Nephron (organoid): ENCODE results near the gene ZNF488.

Experiments
- H3K27ac Mint-ChIP-seq, 3 experiments: 2 replicates each; pipeline ENCODE4 v1.8.0; 2020; ENCODE audit warnings: mixed read lengths in 3 of 3, mild to moderate bottlenecking in 2 of 3, moderate library complexity in 1 of 3
- H3K27me3 Mint-ChIP-seq: 2 replicates; pipeline ENCODE4 v1.8.0; 2021; ENCODE audit warnings: low read depth, mild to moderate bottlenecking, moderate library complexity, mixed read lengths
- H3K36me3 Mint-ChIP-seq: 2 replicates; pipeline ENCODE4 v1.8.0; 2020; ENCODE audit warnings: low read depth, mixed read lengths
- H3K4me1 Mint-ChIP-seq: 2 replicates; pipeline ENCODE4 v1.8.0; 2020; ENCODE audit warnings: mixed read lengths
- H3K4me3 Mint-ChIP-seq, 3 experiments: 2 replicates each; pipeline ENCODE4 v1.8.0; 2020; ENCODE audit warnings: mild to moderate bottlenecking in 3 of 3, mixed read lengths in 3 of 3, moderate library complexity in 2 of 3
- H3K9me3 Mint-ChIP-seq: 2 replicates; pipeline ENCODE4 v1.8.0; 2020; ENCODE audit warnings: mixed read lengths
- TF ChIP-seq, protein P1 (sequence below), 3 experiments: fragments of 200-600 bp; sonication (generic); IDR thresholded peaks; one replicate each; pipeline ENCODE4 v1.5.0; 2021; ENCODE audit warnings: antibody characterized with exemption in 3 of 3; ENCODE audit not compliant: unreplicated experiment in 3 of 3

ZNF488 gene, protein sequence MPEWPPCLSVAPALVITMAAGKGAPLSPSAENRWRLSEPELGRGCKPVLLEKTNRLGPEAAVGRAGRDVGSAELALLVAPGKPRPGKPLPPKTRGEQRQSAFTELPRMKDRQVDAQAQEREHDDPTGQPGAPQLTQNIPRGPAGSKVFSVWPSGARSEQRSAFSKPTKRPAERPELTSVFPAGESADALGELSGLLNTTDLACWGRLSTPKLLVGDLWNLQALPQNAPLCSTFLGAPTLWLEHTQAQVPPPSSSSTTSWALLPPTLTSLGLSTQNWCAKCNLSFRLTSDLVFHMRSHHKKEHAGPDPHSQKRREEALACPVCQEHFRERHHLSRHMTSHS

DNA sequence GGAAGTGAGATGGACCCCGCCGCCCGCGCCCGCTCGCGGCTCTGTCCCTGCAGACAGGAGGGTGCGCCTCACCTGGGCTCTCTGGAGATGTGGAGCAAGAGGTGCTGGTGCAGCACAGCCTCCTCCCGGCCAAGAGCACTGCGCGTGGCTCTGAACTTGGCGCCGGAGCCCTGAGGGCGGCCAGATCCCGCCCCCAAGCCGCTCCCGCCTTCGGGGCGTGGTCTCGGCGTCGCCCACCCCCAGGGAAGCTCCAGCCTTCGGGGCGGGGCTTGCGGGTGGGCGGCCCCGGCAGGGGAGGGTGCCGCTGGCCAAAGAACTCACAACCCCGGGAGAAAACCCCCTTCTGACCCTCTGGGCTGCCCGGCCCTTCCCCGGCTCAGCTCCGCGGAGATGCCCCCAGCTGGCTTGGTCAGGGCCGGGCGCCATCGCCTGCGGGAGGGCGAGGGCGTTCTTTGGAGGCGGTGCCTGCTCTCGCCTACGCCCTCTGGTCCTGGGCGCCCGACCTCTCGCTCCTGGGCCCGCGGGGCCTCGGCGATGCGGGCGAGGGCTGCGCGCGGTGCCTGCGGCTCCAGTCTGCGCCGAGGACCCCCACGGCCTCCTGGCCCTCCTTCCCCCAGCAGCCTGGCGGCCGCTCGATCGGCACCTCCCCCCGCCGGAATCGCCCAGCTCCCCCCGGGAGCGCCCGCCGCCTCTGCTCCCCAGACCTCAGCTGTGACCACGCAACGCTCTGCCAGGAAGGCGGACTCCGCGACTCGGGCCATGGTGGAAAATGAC, at the start of gene ZNF488:
ZNF488 (minus strand) TSS at position 146 of the 774 bp plus-strand sequence. CDS start 15,464 bp downstream, outside the sequence.
- Mint-ChIP-seq H3K4me3 (peak within 1 kb of the TSS; percentile 95 to 99 (median 96)), H3K27ac (peak within 1 kb of the TSS; percentile 63 to 89 (median 76)), H3K27me3 (peaks cover 43% of the 10 kb centered on the region), H3K4me1 (peaks cover 24% of the 10 kb centered on the region), H3K36me3 (no peaks in the 10 kb centered on the region), H3K9me3 (peaks cover 3% of the 10 kb centered on the region)
- TF ChIP-seq, protein P1, sequence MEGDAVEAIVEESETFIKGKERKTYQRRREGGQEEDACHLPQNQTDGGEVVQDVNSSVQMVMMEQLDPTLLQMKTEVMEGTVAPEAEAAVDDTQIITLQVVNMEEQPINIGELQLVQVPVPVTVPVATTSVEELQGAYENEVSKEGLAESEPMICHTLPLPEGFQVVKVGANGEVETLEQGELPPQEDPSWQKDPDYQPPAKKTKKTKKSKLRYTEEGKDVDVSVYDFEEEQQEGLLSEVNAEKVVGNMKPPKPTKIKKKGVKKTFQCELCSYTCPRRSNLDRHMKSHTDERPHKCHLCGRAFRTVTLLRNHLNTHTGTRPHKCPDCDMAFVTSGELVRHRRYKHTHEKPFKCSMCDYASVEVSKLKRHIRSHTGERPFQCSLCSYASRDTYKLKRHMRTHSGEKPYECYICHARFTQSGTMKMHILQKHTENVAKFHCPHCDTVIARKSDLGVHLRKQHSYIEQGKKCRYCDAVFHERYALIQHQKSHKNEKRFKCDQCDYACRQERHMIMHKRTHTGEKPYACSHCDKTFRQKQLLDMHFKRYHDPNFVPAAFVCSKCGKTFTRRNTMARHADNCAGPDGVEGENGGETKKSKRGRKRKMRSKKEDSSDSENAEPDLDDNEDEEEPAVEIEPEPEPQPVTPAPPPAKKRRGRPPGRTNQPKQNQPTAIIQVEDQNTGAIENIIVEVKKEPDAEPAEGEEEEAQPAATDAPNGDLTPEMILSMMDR (IDR thresholded peaks at IDR 0.05; ENCODE audit: unreplicated experiment in 3 of 3), result no peak

DNA sequence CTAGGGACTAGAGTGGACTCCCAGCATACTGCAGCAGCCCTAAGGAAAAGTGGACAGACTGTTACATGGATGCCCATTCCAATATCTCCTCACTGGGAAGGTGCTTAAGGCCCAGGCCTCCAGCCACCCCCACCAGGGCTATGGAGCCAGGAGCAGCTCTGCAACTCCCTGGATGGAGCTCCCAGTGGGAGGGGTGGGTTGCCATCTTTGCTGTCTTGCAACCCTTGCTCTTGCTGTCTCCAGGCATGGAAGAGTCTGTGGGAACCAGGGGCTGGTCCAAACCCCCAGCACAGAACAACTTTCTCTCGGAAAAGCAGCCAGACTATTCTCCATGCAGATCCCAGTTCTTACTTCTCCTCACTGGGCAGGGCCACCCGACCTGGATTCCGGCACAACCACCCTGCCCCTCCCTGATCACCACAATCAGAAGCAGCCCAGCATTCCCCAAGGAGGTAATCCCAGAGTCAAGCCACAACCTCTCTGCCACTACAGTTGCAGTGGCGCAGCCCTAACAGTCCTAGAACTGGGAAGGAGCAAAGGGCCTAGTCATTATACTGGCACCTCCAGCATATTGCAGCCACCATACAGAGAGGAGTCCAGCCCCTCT, 41.8 kb upstream of the ZNF488 start:
- Mint-ChIP-seq H3K27me3 (peaks cover 14% of the 10 kb centered on the region), H3K27ac (no peak overlapping the region), H3K4me3 (no peak overlapping the region), H3K36me3 (no peaks in the 10 kb centered on the region), H3K9me3 (peaks cover 16% of the 10 kb centered on the region), H3K4me1 (no peaks in the 10 kb centered on the region)
- TF ChIP-seq, protein P1 (IDR thresholded peaks at IDR 0.05; ENCODE audit: unreplicated experiment in 3 of 3), result no peak

DNA sequence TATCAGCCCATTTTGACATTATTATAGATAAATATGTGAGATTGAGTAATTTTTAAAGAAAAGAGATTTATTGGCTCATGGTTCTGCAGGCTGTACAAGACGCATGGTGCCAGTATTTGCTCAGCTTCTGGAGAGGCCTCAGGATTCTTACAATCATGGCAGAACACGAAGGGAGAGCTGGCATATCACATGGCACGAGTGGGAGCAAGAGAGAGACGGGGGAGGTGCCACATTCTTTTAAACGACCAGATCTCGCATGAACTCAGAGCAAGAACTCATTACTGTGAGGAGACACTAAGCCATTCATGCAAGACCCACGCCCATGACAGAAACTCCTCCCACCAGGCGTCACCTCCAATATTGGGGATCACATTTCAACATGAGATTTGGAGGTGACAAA, 40.1 kb upstream of the ZNF488 start:
- H3K4me1 Mint-ChIP-seq, result no peaks in the 10 kb centered on the region
- H3K27ac Mint-ChIP-seq, result no peak overlapping the region
- peaks cover 8% of the 10 kb centered on the region for H3K27me3 Mint-ChIP-seq
- TF ChIP-seq, protein P1 (IDR thresholded peaks at IDR 0.05; ENCODE audit: unreplicated experiment in 3 of 3), result no peak
- H3K9me3 Mint-ChIP-seq, result peaks cover 12% of the 10 kb centered on the region
- no peaks in the 10 kb centered on the region for H3K36me3 Mint-ChIP-seq
- H3K4me3 Mint-ChIP-seq, result no peak overlapping the region

DNA sequence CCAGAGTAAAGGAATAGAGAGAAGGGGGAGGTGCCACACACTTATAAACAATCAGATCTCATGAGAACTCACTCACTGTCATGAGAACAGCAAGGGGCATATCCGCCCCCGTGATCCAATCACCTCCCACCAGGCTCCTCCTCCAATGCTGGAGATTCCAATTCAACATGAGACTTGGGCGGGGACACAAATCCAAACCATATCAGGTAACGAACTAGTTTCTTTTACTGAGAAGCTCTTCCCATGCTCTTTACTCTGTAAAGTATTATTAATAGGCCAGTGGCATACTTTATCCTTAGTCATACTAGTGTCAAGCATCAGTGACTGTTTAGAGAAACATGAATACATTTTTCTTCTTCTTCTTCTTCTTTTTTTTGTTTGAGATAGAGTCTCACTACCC, 39.4 kb upstream of the ZNF488 start:
- Mint-ChIP-seq H3K36me3 (no peaks in the 10 kb centered on the region), H3K27me3 (peaks cover under 1% of the 10 kb centered on the region), H3K4me1 (no peaks in the 10 kb centered on the region), H3K9me3 (peaks cover 4% of the 10 kb centered on the region), H3K4me3 (no peak overlapping the region), H3K27ac (no peak overlapping the region)
- TF ChIP-seq, protein P1 (IDR thresholded peaks at IDR 0.05; ENCODE audit: unreplicated experiment in 3 of 3), result no peak

DNA sequence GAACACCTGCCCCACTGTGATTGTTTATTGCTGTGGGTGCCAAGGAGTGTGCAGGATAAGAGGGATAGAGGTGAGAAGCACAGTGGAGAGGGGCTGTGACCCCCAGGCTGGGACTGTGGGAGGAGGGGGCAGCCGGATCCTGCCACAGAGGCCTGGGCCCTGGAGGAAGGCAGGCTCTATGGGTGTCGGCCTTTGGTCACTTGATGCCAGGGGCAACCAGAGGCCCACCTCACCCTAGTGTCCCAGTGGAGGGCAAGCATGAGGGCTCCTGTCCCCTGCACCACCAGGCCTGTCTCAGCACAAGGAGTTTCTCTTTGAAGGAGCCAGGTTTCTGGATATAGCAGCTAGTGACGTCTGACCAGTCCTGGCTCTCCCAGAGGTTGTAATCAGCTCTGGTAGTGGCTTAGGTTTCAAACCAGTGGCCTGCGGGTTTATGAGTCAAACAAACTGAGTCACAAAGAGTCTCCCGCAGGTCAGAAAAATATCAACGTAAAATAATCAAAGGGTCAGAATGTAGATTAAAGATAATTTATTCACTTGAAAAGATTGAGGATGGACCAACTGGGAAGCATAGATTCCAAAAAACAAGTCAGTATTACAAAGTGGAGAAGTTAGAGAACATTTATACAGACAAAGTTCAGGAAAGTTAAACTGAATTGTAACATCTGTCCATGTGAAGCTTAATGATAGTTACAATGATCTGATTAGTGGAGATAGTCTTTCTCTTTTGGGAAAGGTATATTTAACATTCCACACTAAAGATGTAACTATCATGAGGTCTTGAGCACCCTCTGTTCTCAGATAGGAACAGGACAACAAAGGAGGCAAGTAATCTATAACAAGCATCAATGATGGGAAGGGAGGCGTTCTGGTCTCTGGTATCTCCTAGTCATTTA, 37.2 kb upstream of the ZNF488 start:
- TF ChIP-seq, protein P1 (IDR thresholded peaks at IDR 0.05; ENCODE audit: unreplicated experiment in 3 of 3), result no peak
- no peak overlapping the region for H3K27ac Mint-ChIP-seq

More for the DNA sequence above, 37.2 kb upstream of the ZNF488 start:
- no peaks in the 10 kb centered on the region for H3K9me3 Mint-ChIP-seq
- H3K27me3 Mint-ChIP-seq, result no peaks in the 10 kb centered on the region
- H3K4me1 Mint-ChIP-seq, result no peaks in the 10 kb centered on the region
- no peak overlapping the region for H3K4me3 Mint-ChIP-seq
- H3K36me3 Mint-ChIP-seq, result no peaks in the 10 kb centered on the region
